NB4 (cell line): ENCODE data around the gene SH2B3.
A peak's percentile ranks its signal among the peaks of the same experiment; 100 is the strongest.

Experiments used
- DNase-seq: peaks from one replicate; pipeline ENCODE4 v3.0.0; 2010; ENCODE audit warnings: low read depth
- H3K4me3 ChIP-seq: one replicate; pipeline ENCODE4 v1.5.1; 2011; ENCODE audit warnings: mild to moderate bottlenecking, low read depth, low read length, moderate library complexity
- MYC ChIP-seq: IDR thresholded peaks from 2 replicates; pipeline ENCODE4 v1.6.1; 2011; ENCODE audit warnings: low read depth, low read length
- POLR2A ChIP-seq: IDR thresholded peaks from 2 replicates; pipeline ENCODE4 v1.6.1; 2011; ENCODE audit warnings: mild to moderate bottlenecking; ENCODE audit not compliant: insufficient read length; ENCODE audit errors: extremely low read depth
- TF ChIP-seq, protein P1 (sequence below): IDR thresholded peaks from 2 replicates; pipeline ENCODE4 v1.6.1; 2011; ENCODE audit warnings: low read depth, low read length
- TF ChIP-seq, protein P2 (sequence below): IDR thresholded peaks from one replicate; pipeline ENCODE4 v1.5.1; 2012; ENCODE audit warnings: low read depth, low read length

Gene SH2B3

GRCh38 chr12:111467092-111467856 is 61.6 kb downstream of the SH2B3 start:
- DNase-seq, result no peak
- TF ChIP-seq MYC, result no peak
- TF ChIP-seq POLR2A, result no peak
- TF ChIP-seq, protein P1, sequence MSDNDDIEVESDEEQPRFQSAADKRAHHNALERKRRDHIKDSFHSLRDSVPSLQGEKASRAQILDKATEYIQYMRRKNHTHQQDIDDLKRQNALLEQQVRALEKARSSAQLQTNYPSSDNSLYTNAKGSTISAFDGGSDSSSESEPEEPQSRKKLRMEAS, result no peak
- TF ChIP-seq, protein P2, sequence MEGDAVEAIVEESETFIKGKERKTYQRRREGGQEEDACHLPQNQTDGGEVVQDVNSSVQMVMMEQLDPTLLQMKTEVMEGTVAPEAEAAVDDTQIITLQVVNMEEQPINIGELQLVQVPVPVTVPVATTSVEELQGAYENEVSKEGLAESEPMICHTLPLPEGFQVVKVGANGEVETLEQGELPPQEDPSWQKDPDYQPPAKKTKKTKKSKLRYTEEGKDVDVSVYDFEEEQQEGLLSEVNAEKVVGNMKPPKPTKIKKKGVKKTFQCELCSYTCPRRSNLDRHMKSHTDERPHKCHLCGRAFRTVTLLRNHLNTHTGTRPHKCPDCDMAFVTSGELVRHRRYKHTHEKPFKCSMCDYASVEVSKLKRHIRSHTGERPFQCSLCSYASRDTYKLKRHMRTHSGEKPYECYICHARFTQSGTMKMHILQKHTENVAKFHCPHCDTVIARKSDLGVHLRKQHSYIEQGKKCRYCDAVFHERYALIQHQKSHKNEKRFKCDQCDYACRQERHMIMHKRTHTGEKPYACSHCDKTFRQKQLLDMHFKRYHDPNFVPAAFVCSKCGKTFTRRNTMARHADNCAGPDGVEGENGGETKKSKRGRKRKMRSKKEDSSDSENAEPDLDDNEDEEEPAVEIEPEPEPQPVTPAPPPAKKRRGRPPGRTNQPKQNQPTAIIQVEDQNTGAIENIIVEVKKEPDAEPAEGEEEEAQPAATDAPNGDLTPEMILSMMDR, result no peak
- no peak overlapping the region for H3K4me3 ChIP-seq

- TF ChIP-seq MYC, result no peak
- no peak for DNase-seq
- no peak overlapping the region for H3K4me3 ChIP-seq
Measured at GRCh38 chr12:111467857-111468241, 62.1 kb downstream of the SH2B3 start.

DNA sequence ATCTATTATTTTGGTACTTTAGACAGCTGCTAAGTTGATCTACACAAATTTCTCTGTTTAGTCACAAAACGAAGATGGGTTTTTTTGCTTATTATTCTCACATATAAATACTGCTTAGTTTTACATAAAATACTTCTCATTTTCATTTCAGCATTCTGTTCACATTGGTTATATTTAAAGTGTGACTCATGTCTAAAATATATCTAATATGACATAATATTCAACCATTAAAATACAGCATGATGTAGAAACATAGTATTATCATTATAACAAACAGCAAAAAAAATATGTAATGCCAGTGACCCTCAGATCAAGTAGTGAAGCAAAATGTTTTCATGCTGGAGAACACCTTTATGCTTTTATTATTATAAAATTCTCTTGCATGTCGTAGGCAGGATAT is 63.7 kb downstream of the SH2B3 start:
- TF ChIP-seq, protein P1, result no peak
- TF ChIP-seq POLR2A (no peak), MYC (no peak)
- TF ChIP-seq, protein P2, result no peak
- no peak for DNase-seq
- H3K4me3 ChIP-seq, result no peak overlapping the region

- no peak overlapping the region for H3K4me3 ChIP-seq
- no peak for DNase-seq
- TF ChIP-seq MYC, result no peak
- TF ChIP-seq POLR2A, result no peak
- TF ChIP-seq, protein P1, result no peak
Measured at GRCh38 chr12:111471236-111471635, 65.5 kb downstream of the SH2B3 start.

GRCh38 chr12:111482462-111482861 is 76.7 kb downstream of the SH2B3 start:
- H3K4me3 ChIP-seq, result no peak overlapping the region
- TF ChIP-seq, protein P2, result peak; percentile 2
- TF ChIP-seq, protein P1, result no peak
- peak; percentile 30 for DNase-seq

DNA sequence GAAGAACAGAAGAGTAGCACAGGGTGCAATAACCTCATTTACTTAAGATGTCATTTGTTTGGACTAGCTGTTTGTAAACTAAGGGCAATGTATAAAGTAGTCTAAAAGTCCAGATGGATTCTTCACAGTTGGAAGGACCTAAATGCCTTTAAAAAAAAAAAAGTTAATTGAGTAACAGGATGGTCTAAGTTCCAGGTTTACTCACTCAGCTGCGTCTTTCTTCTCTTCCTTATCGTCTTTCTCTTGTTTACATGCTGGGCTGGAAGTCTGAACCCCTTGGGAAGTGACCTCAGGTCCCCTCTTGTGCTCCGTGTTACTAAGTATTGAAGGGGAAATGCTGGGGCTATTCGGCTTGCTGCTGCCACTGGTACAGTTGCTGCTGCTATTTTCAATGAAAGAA is 82.5 kb downstream of the SH2B3 start:
- TF ChIP-seq POLR2A (no peak), MYC (no peak)
- TF ChIP-seq, protein P2, result no peak
- TF ChIP-seq, protein P1, result no peak
- DNase-seq, result no peak
- H3K4me3 ChIP-seq, result no peak overlapping the region
